Ovary (tissue), 9 donors: ENCODE results near the gene PCYT2. TPM values are rescaled to one million over a fixed set of nuclear protein-coding genes. Genes with fewer than 3 reads are reported as not detected.

Source experiments
- DNase-seq, 5 donors: peaks; one replicate each; pipeline ENCODE4 v3.0.0-alpha.2; 2019 to 2020
- H3K27ac ChIP-seq, 2 donors: fragments of 200-600 bp; one replicate each; pipeline versions ENCODE4 v1.5.1 to v1.8.0; 2019 to 2022
- H3K27me3 ChIP-seq: fragments of 200-600 bp; one replicate; pipeline ENCODE4 v1.8.0; 2022
- H3K36me3 ChIP-seq: fragments of 200-600 bp; sonication (generic); one replicate; pipeline ENCODE4 v1.5.1; 2019
- H3K4me1 ChIP-seq: one replicate; pipeline ENCODE4 v1.8.1; 2013; ENCODE audit warnings: mild to moderate bottlenecking, moderate library complexity; ENCODE audit not compliant: insufficient read depth
- H3K4me3 ChIP-seq: fragments of 200-600 bp; sonication (generic); one replicate; pipeline ENCODE4 v1.5.1; 2017
- H3K9me3 ChIP-seq, 2 donors: fragments of 200-600 bp in 1 of 2; sonication (generic) in 1 of 2; one replicate each; pipeline versions ENCODE4 v1.5.1 to v1.8.1; 2013 to 2019; ENCODE audit warnings: mild to moderate bottlenecking in 1 of 2, moderate library complexity in 1 of 2
- EP300 ChIP-seq: sonication (generic); formaldehyde crosslinking; IDR thresholded peaks from one replicate; pipeline ENCODE4 v1.6.1; 2017; ENCODE audit warnings: antibody characterized with exemption
- POLR2A ChIP-seq: fragments of 450-650 bp; IDR thresholded peaks from one replicate; pipeline ENCODE4 v1.6.1; 2017; ENCODE audit warnings: antibody characterized with exemption, mild to moderate bottlenecking, moderate library complexity
- WGBS, 3 donors: extraction: QIAGEN DNeasy Blood & Tissue Kit in 1 of 3; methylation state at CpG; one replicate each; pipeline versions ENCODE4 v1.1.5 to v1.1.7; 2013 to 2017; 5-methylcytosine and 5-hydroxymethylcytosine counted together
- intact Hi-C, 4 donors: fragments of 100-400 bp; cut with DNase I; formaldehyde crosslinking; loops; one replicate each; pipeline versions ENCODE4 v1.11.0 to v1.15.1; 2022 to 2023
- polyA plus RNA-seq, 2 donors: library from polyadenylated mRNA; stranded (reverse); fragments of 200-250 nt in 1 of 2; fragments of 350-450 nt in 1 of 2; fragmentation: Illumina TruSeq in 1 of 2; extraction: RNeasy Lipid Tissue Mini Kit (QIAGEN cat#74804) in 1 of 2; gene quantifications; one replicate each; pipeline ENCODE4 v1.2.3, GENCODE V29; 2013 to 2014
- total RNA-seq, 7 donors: library from RNA; depleted of rRNA in 2 of 7; stranded (reverse); fragments of >200 nt in 2 of 7; fragmentation: NEBNext Ultra II Directional in 3 of 7; extraction: Animal tissue kit (Norgen Biotek cat#: 25700) in 3 of 7; gene quantifications; one replicate each; pipeline versions ENCODE4 v1.1.0 to v1.2.4, GENCODE V29; 2016 to 2023
- TF ChIP-seq, protein P1 (sequence below), 3 donors: fragments of 450-650 bp in 2 of 3; fragments of 200-600 bp in 1 of 3; IDR thresholded peaks; one replicate each; pipeline versions ENCODE4 v1.5.1 to v1.8.0; 2016 to 2022; ENCODE audit warnings: antibody characterized with exemption in 3 of 3, mild to moderate bottlenecking in 1 of 3
- donor health status: DM: no; HTN: no; CAD: no; lungs with moderate emphysema.
- donor health status: DM: no; HTN: no; CAD: no.
- donor health status: Bipolar disorder and iron deficiency.
- donor health status: DM: yes; HTN: yes; CAD: no.
- donor health status: DM: no; HTN: no; CAD: no.
- donor health status: DM: yes; HTN: yes; CAD: no.

The PCYT2 gene
- total and polyA plus RNA-seq, 9 donors = 12.6 to 71.4 (median 25.7) TPM

DNA sequence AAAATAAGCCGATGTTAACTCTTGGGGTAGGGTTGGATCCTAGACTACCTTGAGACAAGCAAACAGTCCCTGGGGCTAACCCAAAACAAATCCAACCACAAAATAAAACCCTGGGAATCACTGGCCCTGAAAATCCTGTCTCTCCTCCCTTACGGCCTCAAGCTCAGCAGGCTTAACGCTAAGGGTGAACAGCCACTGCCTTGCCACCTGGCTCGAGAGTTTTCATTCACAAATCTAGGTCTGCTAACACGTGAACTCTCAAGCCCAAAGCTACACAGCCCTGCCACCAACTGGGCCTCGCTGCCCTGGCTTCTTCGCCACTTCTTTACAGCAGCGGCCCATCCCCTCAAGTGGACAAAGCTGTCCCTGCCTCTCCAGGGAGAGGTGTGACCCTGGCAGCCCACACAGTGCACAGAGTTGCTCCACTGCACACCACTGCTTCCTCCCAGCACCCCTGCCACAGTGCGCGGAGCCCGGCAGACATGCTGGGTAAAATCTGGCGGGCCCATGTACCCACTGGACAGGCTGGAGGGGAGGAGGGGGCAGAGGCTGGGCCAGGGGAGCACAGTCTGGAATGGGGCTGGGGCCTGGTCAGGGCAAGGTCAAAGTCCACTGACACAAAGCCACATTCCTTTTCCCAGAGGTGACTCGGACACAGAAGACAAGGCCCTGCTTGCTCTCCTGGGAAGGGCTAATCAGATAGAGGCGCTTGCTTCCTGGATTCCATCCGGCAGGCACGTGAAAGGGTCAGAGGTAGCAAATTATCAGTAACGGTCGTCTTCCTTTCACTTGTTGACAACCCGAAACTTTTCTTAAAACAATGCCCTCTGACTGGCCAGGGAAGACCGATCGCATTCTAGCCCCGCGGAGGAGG, 996 bp downstream of the PCYT2 start:
- H3K27me3 ChIP-seq = no peaks in the 10 kb centered on the region
- no peak for DNase-seq
- WGBS, 3 donors = 39 to 44% (median 43%) methylated on average over 23 of the region's 23 CpGs
- intact Hi-C loops = no loop called here
- no peaks in the 10 kb centered on the region for H3K9me3 ChIP-seq
- H3K4me1 ChIP-seq = peaks cover 1% of the 10 kb centered on the region
- H3K27ac ChIP-seq = no peak overlapping the region
- TF ChIP-seq, protein P1, sequence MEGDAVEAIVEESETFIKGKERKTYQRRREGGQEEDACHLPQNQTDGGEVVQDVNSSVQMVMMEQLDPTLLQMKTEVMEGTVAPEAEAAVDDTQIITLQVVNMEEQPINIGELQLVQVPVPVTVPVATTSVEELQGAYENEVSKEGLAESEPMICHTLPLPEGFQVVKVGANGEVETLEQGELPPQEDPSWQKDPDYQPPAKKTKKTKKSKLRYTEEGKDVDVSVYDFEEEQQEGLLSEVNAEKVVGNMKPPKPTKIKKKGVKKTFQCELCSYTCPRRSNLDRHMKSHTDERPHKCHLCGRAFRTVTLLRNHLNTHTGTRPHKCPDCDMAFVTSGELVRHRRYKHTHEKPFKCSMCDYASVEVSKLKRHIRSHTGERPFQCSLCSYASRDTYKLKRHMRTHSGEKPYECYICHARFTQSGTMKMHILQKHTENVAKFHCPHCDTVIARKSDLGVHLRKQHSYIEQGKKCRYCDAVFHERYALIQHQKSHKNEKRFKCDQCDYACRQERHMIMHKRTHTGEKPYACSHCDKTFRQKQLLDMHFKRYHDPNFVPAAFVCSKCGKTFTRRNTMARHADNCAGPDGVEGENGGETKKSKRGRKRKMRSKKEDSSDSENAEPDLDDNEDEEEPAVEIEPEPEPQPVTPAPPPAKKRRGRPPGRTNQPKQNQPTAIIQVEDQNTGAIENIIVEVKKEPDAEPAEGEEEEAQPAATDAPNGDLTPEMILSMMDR (IDR thresholded peaks at IDR 0.05) = no peak
- TF ChIP-seq POLR2A = no peak
- TF ChIP-seq EP300 = no peak
- H3K36me3 ChIP-seq = no peaks in the 10 kb centered on the region
- peak overlapping the region; percentile 66 for H3K4me3 ChIP-seq

DNA sequence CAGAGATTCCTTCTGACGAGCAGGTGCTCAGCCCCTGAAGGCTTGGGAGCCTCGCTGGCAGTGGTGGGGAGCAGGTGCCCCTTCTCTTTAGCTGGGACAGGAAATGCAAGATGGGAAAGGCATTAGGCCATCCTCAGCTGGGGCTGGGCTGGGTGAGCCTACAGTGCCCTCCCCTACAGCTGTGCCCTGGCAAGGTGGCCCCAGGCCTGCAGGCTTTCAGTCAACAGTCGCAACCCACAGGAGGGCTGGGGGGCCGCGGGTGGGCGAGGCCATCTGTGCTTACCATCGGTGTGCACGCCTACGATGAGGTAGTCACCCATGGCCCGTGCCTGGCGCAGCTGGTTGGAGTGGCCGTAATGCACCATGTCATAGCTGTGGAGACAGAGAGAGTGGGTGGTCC, 2.0 kb downstream of the PCYT2 start:
- no peaks in the 10 kb centered on the region for H3K27me3 ChIP-seq
- intact Hi-C loops = no loop called here
- H3K9me3 ChIP-seq = no peaks in the 10 kb centered on the region
- TF ChIP-seq, protein P1 (IDR thresholded peaks at IDR 0.05) = no peak
- no peak for TF ChIP-seq POLR2A
- TF ChIP-seq EP300 = no peak
- WGBS, 3 donors = 92 to 96% (median 92%) methylated on average over 6 to 12 of the region's 12 CpGs
- H3K36me3 ChIP-seq = no peaks in the 10 kb centered on the region
- no peak overlapping the region for H3K4me3 ChIP-seq
- peaks cover 1% of the 10 kb centered on the region for H3K4me1 ChIP-seq
- no peak for DNase-seq
- no peak overlapping the region for H3K27ac ChIP-seq

DNA sequence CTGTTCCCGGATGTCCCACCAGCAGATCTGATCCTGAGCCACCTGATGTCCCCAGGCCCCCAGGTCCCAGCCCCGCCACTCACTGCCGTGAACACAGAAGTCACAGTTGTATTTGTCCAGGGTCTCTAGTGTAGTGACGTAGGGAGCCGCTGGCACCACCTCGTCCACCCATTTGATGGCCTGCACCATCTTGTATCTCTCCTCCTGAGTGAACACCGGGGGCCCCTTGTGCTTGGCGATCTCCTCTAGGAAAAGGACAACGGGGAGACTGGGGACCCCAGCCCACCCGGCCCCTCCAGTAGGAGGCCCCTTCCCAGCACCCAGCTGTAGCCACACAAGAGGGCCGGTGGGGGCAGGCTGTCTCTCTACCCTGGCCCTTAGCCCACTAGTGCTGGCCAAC, 2.4 kb downstream of the PCYT2 start:
- no peak overlapping the region for H3K4me3 ChIP-seq
- H3K4me1 ChIP-seq = peaks cover 1% of the 10 kb centered on the region
- intact Hi-C loops = no loop called here
- no peaks in the 10 kb centered on the region for H3K27me3 ChIP-seq
- H3K27ac ChIP-seq = no peak overlapping the region
- TF ChIP-seq POLR2A (no peak), EP300 (no peak)
- TF ChIP-seq, protein P1 (IDR thresholded peaks at IDR 0.05) = no peak
- no peak for DNase-seq
- no peaks in the 10 kb centered on the region for H3K36me3 ChIP-seq
- no peaks in the 10 kb centered on the region for H3K9me3 ChIP-seq
- WGBS, 3 donors = 91 to 95% (median 92%) methylated on average over 10 to 11 of the region's 11 CpGs

DNA sequence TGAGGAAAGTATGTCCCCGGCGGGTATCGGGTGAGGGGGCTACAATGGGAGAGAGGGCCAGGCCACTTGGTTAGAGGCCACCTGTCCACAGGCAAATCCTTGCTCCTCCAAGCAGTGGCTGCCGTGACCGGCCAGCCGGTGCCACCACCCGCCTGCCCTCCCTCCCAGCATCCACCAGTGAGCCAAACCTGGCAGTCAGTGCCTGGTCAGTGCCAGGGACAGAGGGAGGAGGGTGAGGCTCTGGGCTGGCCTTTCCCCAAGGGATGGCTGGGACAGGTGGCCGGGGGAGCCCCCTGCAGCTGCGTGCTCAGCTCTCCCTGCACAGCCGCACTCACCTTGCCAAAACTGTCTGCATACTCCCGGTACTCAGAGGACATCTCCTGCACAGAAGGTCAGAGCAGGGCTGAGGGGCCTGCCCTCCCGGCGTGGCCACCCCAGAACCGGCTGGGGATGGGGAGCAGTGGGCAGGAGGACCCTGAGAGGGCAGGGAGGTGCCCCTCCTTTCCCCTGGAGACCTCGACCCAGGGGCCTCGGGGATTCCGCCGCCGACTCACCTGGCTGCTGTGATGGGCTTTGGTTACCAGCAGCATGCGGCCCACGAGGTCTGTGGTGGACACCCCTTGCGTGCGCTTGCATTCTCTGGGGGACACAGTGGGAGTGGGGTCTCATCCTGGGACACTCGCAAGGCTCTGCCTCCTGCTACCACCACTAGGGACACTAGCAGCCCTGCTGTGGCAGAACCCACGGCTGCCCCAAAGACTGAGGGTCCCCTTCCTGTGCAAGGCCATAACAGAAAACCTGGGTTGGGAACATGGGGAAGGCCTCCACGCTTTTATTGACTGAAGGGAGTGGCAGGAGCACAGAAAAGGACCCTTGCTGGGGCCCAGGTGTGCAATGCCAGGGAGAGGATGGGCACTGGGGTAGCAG, 3.7 kb downstream of the PCYT2 start:
- TF ChIP-seq EP300 (no peak), POLR2A (no peak)
- TF ChIP-seq, protein P1 (IDR thresholded peaks at IDR 0.05) = no peak
- peak in 1 of 5 donors; percentile 26 for DNase-seq
- no peak overlapping the region for H3K27ac ChIP-seq
- intact Hi-C loops = no loop called here
- no peaks in the 10 kb centered on the region for H3K9me3 ChIP-seq
- WGBS, 3 donors = 89 to 92% (median 89%) methylated on average over 23 to 26 of the region's 26 CpGs
- H3K27me3 ChIP-seq = no peaks in the 10 kb centered on the region
- H3K4me1 ChIP-seq = peaks cover 1% of the 10 kb centered on the region
- no peaks in the 10 kb centered on the region for H3K36me3 ChIP-seq
- no peak overlapping the region for H3K4me3 ChIP-seq
